Measurements from ENCODE around the gene ACKR2.

GRCh38 chr3:42867138-42867537 is 57.9 kb downstream of the ACKR2 start:
- TF ChIP-seq EZH2 (IDR thresholded peaks at IDR 0.05; ENCODE audit: low read length), result no peak
- no peak for TF ChIP-seq CTCF (optimal IDR thresholded peaks at IDR 0.05 in 1 of 3, IDR thresholded peaks at IDR 0.05 in 1 of 3, conservative IDR thresholded peaks at IDR 0.05 in 1 of 3; ENCODE audit: extremely low read depth in 1 of 3, insufficient read depth in 2 of 3, low read length in 3 of 3)

Data from keratinocyte (primary cell).